HFF-Myc (cell line): ENCODE results near the gene IGDCC3.

Source experiments
- DNase-seq: peaks from one replicate; pipeline ENCODE4 v3.0.0-alpha.2; 2011; ENCODE audit warnings: low read depth; ENCODE audit errors: extremely low read depth
- H3K4me3 ChIP-seq: replicated peaks from 2 replicates; pipeline ENCODE4 v1.5.1; 2011; ENCODE audit warnings: low read depth, mild to moderate bottlenecking, control low read depth, low read length
- TF ChIP-seq, protein P1 (sequence below): IDR thresholded peaks from 2 replicates; pipeline ENCODE4 v1.5.1; 2012; ENCODE audit warnings: mild to moderate bottlenecking, low read depth, low read length, control low read depth; ENCODE audit errors: missing control alignments

Gene IGDCC3

DNA sequence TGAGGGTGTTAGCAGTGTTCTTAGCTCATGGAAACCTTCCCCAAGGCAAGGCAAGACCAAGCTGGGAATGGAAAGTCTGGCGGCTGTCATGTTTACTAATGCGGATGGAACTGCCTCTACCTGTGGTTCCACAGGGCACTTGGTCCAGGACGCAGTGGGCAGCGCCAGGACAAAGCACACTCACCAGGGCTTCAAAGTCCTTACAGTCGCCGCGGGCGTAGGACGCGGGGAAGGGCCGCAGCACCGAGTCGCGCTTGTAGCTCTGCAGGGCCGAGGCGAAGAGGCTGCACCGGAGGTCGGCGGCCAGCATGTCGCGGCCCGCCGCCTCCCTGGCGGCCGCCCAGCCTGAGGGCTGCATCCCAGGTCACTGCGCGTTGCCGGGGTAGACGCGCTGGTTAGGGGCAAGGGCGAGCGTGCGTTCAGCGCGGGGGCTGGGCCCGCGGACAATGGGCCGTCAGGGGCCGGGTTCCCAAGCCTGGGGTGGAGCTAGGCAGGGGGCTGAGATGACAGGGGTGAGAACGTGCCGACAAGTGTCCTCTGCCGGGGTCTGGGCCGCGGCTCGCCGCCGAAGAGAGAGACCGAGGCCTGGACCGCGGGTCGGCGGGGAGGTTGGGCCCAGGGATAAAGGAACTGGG, 91.6 kb downstream of the IGDCC3 start:
- DNase-seq = no peak
- H3K4me3 ChIP-seq = peak overlapping the region; percentile 56
- TF ChIP-seq, protein P1, sequence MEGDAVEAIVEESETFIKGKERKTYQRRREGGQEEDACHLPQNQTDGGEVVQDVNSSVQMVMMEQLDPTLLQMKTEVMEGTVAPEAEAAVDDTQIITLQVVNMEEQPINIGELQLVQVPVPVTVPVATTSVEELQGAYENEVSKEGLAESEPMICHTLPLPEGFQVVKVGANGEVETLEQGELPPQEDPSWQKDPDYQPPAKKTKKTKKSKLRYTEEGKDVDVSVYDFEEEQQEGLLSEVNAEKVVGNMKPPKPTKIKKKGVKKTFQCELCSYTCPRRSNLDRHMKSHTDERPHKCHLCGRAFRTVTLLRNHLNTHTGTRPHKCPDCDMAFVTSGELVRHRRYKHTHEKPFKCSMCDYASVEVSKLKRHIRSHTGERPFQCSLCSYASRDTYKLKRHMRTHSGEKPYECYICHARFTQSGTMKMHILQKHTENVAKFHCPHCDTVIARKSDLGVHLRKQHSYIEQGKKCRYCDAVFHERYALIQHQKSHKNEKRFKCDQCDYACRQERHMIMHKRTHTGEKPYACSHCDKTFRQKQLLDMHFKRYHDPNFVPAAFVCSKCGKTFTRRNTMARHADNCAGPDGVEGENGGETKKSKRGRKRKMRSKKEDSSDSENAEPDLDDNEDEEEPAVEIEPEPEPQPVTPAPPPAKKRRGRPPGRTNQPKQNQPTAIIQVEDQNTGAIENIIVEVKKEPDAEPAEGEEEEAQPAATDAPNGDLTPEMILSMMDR = no peak

DNA sequence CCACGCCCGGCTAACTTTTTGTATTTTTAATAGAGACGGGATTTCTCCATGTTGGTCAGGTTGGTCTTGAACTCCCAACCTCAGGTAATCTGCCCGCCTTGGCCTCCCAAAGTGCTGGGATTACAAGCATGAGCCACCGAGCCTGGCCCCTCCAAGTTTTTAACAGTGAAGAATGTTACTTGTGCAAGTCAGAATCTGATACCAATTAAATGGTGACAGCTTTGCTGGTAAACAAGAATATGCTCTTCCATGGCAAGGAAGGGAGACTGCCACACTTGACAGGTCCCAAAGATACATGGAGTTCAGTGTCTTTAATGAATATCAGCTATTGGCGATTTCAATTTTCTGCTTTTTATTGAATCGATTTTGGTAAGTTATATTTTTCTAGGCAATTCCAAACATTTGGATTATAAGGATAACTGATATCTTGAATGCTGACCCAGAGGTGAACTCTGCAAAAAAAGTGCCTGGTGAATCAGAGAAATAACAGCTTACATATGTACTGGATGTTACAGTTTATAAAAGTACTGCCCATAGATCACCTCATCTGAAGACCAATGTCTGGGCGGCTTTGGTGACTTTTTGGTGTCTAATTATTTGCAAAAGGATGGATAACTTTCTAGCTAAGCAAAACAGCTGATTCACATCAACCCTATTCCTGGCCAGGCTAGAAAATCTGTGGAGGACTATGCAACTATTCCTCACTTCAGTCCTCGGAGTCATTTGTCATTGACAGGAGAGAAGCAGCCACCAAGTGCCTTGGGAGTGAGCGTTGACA, 92.3 kb downstream of the IGDCC3 start:
- peak overlapping the region; percentile 56 for H3K4me3 ChIP-seq
- TF ChIP-seq, protein P1 = no peak
- DNase-seq = no peak

DNA sequence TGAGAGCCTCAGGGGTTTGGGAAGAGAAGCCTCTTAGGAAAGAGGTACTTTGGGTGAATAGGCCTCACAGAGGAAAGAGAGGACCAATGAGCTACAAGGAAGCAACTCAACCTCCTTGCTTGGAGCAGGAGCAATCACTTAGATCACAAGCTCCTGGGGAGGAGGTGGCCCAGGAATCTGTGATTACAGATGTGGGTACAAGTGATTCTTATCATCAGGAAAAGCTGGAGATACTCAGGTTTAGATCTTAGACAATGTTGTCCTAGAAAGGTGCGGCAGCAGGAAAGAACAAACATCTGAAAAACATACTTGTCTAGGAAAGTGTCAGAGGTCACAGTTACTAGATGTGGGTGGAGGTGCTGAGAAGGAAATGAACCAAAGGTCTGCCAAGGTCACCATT, 99.3 kb downstream of the IGDCC3 start:
- DNase-seq = no peak
- TF ChIP-seq, protein P1 = no peak

More for the DNA sequence above, 99.3 kb downstream of the IGDCC3 start:
- no peak overlapping the region for H3K4me3 ChIP-seq
